HEK293 (cell line): Measurements from ENCODE around the gene TSPEAR.

Experiments
- CTCF ChIA-PET: fragments of 350-600 bp; formaldehyde crosslinking; extraction: SDS; loops from one replicate; lab custom pipeline; 2021; ENCODE audit warnings: antibody characterized with exemption; lab: Yijun Ruan, JAX
- POLR2A ChIA-PET: fragments of 300-600 bp; formaldehyde crosslinking; extraction: SDS; loops from one replicate; lab custom pipeline; 2020; ENCODE audit warnings: antibody characterized with exemption, inconsistent platforms; lab: Yijun Ruan, JAX
- H3K27ac ChIP-seq: fragments of 200-500 bp; sonication (Bioruptor generic); 2 replicates; pipeline ENCODE4 v1.5.1; 2014; ENCODE audit warnings: low read depth, low read length, control low read depth, inconsistent platforms; ENCODE audit errors: extremely low read depth
- H3K36me3 ChIP-seq, 2 experiments: fragments of 200-500 bp in 1 of 2; sonication (Bioruptor generic) in 1 of 2; 1 replicate in 1 of 2; 2 replicates in 1 of 2; pipeline ENCODE4 v1.5.1; 2014 to 2017; ENCODE audit warnings: inconsistent platforms in 2 of 2, low read length in 2 of 2; ENCODE audit not compliant: control insufficient read depth in 2 of 2, insufficient read depth in 1 of 2
- H3K4me1 ChIP-seq: fragments of 200-500 bp; sonication (Bioruptor generic); 2 replicates; pipeline ENCODE4 v1.5.1; 2014; ENCODE audit warnings: mild to moderate bottlenecking, low read length, inconsistent platforms; ENCODE audit not compliant: control insufficient read depth, insufficient read depth
- H3K4me3 ChIP-seq: 2 replicates; pipeline ENCODE4 v1.5.1; 2011; ENCODE audit warnings: low read depth, mild to moderate bottlenecking, control low read depth, low read length, moderate library complexity
- H3K9me3 ChIP-seq: fragments of 200-500 bp; sonication (Bioruptor generic); 2 replicates; pipeline ENCODE4 v1.5.1; 2014; ENCODE audit warnings: low read depth, low read length, inconsistent platforms; ENCODE audit not compliant: control insufficient read depth, insufficient read depth
- HOXA7 ChIP-seq: sonication (generic); formaldehyde crosslinking; IDR thresholded peaks from 2 replicates; pipeline ENCODE4 v1.8.1; 2022; ENCODE audit warnings: missing genetic modification reagents, borderline replicate concordance
- SCRT2 ChIP-seq: fragments of 450-650 bp; formaldehyde crosslinking; IDR thresholded peaks from 2 replicates; pipeline ENCODE4 v1.5.1; 2016; ENCODE audit warnings: missing biosample characterization, missing genetic modification characterization
- ZBTB8A ChIP-seq: fragments of 450-650 bp; formaldehyde crosslinking; IDR thresholded peaks from 2 replicates; pipeline ENCODE4 v1.5.1; 2016; ENCODE audit warnings: missing biosample characterization, missing genetic modification characterization
- ZIC2 ChIP-seq: fragments of 450-650 bp; formaldehyde crosslinking; IDR thresholded peaks from 2 replicates; pipeline ENCODE4 v1.5.1; 2016; ENCODE audit warnings: missing biosample characterization, missing genetic modification characterization
- ZNF133 ChIP-seq: fragments of 450-650 bp; formaldehyde crosslinking; IDR thresholded peaks from 2 replicates; pipeline ENCODE4 v1.5.1; 2016; ENCODE audit warnings: missing biosample characterization, missing genetic modification characterization
- ZNF169 ChIP-seq: fragments of 450-650 bp; formaldehyde crosslinking; IDR thresholded peaks from 2 replicates; pipeline ENCODE4 v1.5.1; 2016; ENCODE audit warnings: missing biosample characterization, missing genetic modification characterization
- ZNF239 ChIP-seq: fragments of 450-650 bp; formaldehyde crosslinking; IDR thresholded peaks from 2 replicates; pipeline ENCODE4 v1.5.1; 2016; ENCODE audit warnings: missing biosample characterization, missing genetic modification characterization
- ZNF354C ChIP-seq: fragments of 450-650 bp; formaldehyde crosslinking; IDR thresholded peaks from 2 replicates; pipeline ENCODE4 v1.5.1; 2016; ENCODE audit warnings: missing biosample characterization, missing genetic modification characterization, low read depth, borderline replicate concordance
- ZNF621 ChIP-seq: fragments of 450-650 bp; formaldehyde crosslinking; IDR thresholded peaks from 2 replicates; pipeline ENCODE4 v1.5.1; 2017; ENCODE audit warnings: missing biosample characterization, missing genetic modification characterization
- ZSCAN16 ChIP-seq: fragments of 450-650 bp; formaldehyde crosslinking; IDR thresholded peaks from 2 replicates; pipeline ENCODE4 v1.5.1; 2016; ENCODE audit warnings: missing biosample characterization, missing genetic modification characterization
- TF ChIP-seq, protein P1 (sequence below): fragments of 450-650 bp; formaldehyde crosslinking; IDR thresholded peaks from 2 replicates; pipeline ENCODE4 v1.5.1; 2016; ENCODE audit warnings: missing biosample characterization, missing genetic modification characterization
- TF ChIP-seq, protein P2 (sequence below): fragments of 450-650 bp; formaldehyde crosslinking; conservative IDR thresholded peaks from 2 replicates; pipeline ENCODE4 v1.5.1; 2016; ENCODE audit warnings: low read depth, missing biosample characterization, missing genetic modification characterization
- TF ChIP-seq, protein P3 (sequence below): IDR thresholded peaks from 2 replicates; pipeline ENCODE4 v1.6.1; 2011; ENCODE audit warnings: mild to moderate bottlenecking, low read depth, low read length, borderline replicate concordance
- TF ChIP-seq, protein P4 (sequence below): fragments of 450-650 bp; formaldehyde crosslinking; IDR thresholded peaks from 2 replicates; pipeline ENCODE4 v1.5.1; 2016; ENCODE audit warnings: missing biosample characterization, missing genetic modification characterization
- TF ChIP-seq, protein P5 (sequence below): fragments of 450-650 bp; IDR thresholded peaks from 2 replicates; pipeline ENCODE4 v1.5.1; 2018; ENCODE audit warnings: missing biosample characterization, missing genetic modification characterization

The TSPEAR gene

DNA sequence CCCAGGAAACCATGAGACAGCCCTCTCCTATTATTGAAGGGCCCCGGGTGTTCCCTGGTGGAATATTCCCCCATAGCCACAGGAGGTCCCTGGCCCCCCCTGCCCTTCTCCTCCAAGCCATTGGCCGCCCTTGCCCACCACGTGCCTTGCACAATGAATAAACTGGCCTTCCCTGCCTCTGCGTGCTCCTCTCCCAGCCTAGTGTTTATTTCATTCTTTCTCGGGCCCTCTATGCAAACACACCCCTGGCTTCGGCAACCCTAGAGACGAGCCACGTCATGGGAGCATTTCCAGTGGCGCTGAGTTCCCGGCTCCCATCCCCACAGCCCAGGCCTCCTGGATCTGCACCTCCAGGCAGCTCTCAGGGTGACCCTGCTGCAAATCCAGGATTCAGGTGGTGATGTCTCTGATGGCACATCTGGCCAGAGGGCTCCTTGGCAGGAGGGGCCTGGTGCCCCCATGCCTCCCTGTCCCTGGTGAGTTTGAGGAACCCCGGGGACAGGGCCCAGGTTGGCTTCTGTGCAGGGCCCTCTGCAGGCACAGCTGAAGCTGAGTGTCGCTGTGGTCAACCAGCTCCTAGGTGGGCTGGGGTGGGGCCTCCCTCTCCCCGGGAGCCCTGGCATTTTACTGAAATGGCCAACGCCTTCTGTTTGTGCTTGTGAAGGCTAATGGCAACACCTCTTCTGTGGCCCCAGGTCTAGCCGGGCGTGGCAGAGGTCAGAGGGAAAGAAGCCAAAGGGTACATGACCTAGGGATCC, 8.2 kb downstream of the TSPEAR start:
- TF ChIP-seq ZNF239 (no peak), ZIC2 (tag by site-specific recombination) (0 out of 2 replicates have a peak, but pooled peaks have one; percentile 11), ZNF621 (tag by site-specific recombination) (no peak)
- TF ChIP-seq, protein P1, sequence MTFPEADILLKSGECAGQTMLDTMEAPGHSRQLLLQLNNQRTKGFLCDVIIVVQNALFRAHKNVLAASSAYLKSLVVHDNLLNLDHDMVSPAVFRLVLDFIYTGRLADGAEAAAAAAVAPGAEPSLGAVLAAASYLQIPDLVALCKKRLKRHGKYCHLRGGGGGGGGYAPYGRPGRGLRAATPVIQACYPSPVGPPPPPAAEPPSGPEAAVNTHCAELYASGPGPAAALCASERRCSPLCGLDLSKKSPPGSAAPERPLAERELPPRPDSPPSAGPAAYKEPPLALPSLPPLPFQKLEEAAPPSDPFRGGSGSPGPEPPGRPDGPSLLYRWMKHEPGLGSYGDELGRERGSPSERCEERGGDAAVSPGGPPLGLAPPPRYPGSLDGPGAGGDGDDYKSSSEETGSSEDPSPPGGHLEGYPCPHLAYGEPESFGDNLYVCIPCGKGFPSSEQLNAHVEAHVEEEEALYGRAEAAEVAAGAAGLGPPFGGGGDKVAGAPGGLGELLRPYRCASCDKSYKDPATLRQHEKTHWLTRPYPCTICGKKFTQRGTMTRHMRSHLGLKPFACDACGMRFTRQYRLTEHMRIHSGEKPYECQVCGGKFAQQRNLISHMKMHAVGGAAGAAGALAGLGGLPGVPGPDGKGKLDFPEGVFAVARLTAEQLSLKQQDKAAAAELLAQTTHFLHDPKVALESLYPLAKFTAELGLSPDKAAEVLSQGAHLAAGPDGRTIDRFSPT, result no peak
- TF ChIP-seq, protein P2, sequence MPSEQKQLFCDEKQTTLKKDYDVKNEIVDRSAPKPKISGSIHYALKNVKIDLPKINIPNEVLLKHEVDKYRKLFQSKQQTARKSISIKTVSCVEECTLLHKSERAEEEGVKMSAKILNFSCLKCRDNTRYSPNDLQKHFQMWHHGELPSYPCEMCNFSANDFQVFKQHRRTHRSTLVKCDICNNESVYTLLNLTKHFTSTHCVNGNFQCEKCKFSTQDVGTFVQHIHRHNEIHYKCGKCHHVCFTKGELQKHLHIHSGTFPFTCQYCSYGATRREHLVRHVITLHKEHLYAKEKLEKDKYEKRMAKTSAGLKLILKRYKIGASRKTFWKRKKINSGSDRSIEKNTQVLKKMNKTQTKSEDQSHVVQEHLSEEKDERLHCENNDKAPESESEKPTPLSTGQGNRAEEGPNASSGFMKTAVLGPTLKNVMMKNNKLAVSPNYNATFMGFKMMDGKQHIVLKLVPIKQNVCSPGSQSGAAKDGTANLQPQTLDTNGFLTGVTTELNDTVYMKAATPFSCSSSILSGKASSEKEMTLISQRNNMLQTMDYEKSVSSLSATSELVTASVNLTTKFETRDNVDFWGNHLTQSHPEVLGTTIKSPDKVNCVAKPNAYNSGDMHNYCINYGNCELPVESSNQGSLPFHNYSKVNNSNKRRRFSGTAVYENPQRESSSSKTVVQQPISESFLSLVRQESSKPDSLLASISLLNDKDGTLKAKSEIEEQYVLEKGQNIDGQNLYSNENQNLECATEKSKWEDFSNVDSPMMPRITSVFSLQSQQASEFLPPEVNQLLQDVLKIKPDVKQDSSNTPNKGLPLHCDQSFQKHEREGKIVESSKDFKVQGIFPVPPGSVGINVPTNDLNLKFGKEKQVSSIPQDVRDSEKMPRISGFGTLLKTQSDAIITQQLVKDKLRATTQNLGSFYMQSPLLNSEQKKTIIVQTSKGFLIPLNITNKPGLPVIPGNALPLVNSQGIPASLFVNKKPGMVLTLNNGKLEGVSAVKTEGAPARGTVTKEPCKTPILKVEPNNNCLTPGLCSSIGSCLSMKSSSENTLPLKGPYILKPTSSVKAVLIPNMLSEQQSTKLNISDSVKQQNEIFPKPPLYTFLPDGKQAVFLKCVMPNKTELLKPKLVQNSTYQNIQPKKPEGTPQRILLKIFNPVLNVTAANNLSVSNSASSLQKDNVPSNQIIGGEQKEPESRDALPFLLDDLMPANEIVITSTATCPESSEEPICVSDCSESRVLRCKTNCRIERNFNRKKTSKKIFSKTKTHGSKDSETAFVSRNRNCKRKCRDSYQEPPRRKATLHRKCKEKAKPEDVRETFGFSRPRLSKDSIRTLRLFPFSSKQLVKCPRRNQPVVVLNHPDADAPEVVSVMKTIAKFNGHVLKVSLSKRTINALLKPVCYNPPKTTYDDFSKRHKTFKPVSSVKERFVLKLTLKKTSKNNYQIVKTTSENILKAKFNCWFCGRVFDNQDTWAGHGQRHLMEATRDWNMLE, result no peak
- TF ChIP-seq, protein P3, sequence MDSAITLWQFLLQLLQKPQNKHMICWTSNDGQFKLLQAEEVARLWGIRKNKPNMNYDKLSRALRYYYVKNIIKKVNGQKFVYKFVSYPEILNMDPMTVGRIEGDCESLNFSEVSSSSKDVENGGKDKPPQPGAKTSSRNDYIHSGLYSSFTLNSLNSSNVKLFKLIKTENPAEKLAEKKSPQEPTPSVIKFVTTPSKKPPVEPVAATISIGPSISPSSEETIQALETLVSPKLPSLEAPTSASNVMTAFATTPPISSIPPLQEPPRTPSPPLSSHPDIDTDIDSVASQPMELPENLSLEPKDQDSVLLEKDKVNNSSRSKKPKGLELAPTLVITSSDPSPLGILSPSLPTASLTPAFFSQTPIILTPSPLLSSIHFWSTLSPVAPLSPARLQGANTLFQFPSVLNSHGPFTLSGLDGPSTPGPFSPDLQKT, result no peak
- TF ChIP-seq, protein P4, sequence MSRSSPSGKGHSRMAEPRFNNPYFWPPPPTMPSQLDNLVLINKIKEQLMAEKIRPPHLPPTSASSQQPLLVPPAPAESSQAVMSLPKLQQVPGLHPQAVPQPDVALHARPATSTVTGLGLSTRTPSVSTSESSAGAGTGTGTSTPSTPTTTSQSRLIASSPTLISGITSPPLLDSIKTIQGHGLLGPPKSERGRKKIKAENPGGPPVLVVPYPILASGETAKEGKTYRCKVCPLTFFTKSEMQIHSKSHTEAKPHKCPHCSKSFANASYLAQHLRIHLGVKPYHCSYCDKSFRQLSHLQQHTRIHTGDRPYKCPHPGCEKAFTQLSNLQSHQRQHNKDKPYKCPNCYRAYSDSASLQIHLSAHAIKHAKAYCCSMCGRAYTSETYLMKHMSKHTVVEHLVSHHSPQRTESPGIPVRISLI (tag by site-specific recombination), result no peak
- no peak overlapping the region for H3K27ac ChIP-seq
- no peaks in the 10 kb centered on the region for H3K36me3 ChIP-seq
- no peak overlapping the region for H3K4me3 ChIP-seq
- no peaks in the 10 kb centered on the region for H3K4me1 ChIP-seq
- POLR2A ChIA-PET, result interaction anchor here (0.5 kb wide), 1 partner anchor 58 kb away, joined by 4 read pairs; no protein-coding TSS in a partner anchor
- H3K9me3 ChIP-seq, result no peaks in the 10 kb centered on the region
- CTCF ChIA-PET, result no interaction called here

DNA sequence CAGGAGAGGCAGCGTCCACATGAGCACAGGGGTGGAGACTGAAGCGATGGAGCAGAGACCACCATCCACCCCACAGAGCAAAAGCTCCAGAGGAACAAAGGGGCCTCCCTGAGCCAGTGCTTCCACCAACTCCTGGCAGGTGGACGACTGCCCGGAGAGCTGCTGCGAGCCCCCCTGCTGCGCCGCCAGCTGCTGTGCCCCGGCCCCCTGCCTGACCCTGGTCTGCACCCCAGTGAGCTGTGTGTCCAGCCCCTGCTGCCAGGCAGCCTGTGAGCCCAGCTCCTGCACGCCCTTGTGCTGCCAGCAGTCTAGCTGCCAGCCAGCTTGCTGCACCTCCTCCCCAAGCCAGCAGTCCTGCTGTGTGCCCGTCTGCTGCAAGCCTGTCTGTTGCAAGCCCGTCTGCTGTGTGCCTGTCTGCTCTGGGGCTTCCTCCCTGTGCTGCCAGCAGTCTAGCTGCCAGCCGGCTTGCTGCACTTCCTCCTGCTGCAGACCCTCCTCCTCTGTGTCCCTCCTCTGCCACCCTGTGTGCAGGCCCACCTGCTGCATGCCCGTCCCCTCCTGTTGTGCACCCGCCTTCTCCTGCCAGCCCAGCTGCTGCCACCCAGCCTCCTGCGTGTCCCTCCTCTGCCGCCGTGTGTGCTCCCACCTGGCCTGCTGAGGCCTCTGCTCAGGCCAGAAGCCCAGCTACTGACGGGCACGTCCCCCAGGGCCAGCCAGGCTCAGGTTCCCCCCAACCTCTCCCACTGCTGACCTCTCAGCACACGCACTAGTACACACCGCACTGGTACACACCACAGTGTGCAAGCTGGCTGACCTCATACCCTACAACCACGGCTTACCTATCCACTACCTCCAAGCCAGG, 9.0 kb downstream of the TSPEAR start:
- Histone ChIP-seq H3K36me3 (no peaks in the 10 kb centered on the region), H3K4me1 (no peaks in the 10 kb centered on the region), H3K27ac (no peak overlapping the region), H3K4me3 (no peak overlapping the region), H3K9me3 (no peaks in the 10 kb centered on the region)
- POLR2A ChIA-PET, result no interaction called here
- CTCF ChIA-PET, result no interaction called here
- TF ChIP-seq ZNF169 (no peak), HOXA7 (CRISPR knock-in tag) (no peak), ZIC2 (tag by site-specific recombination) (peak; percentile 77), ZSCAN16 (tag by site-specific recombination) (no peak), SCRT2 (0 out of 2 replicates have a peak, but pooled peaks have one; percentile 17), ZNF133 (tag by site-specific recombination) (no peak), ZBTB8A (tag by site-specific recombination) (no peak), ZNF354C (tag by site-specific recombination) (no peak)
- TF ChIP-seq, protein P5, sequence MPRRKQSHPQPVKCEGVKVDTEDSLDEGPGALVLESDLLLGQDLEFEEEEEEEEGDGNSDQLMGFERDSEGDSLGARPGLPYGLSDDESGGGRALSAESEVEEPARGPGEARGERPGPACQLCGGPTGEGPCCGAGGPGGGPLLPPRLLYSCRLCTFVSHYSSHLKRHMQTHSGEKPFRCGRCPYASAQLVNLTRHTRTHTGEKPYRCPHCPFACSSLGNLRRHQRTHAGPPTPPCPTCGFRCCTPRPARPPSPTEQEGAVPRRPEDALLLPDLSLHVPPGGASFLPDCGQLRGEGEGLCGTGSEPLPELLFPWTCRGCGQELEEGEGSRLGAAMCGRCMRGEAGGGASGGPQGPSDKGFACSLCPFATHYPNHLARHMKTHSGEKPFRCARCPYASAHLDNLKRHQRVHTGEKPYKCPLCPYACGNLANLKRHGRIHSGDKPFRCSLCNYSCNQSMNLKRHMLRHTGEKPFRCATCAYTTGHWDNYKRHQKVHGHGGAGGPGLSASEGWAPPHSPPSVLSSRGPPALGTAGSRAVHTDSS (tag by site-specific recombination), result no peak
